Stomach (tissue), 9 donors: ENCODE results near the gene ATXN10. TPM values are rescaled to one million over a fixed set of nuclear protein-coding genes. Genes with fewer than 3 reads are reported as not detected.

ENCODE experiments used
- DNase-seq, 2 donors: peaks; one replicate each; pipeline versions ENCODE4 v3.0.0 to v3.0.0-alpha.2; 2013 to 2019
- H3K27ac ChIP-seq, 5 donors: fragments of 200-600 bp in 4 of 5; sonication (generic) in 4 of 5; one replicate each; pipeline ENCODE4 v1.5.1; 2013 to 2019; ENCODE audit warnings: mild to moderate bottlenecking in 1 of 5, moderate library complexity in 1 of 5
- H3K27me3 ChIP-seq, 3 donors: fragments of 200-600 bp; sonication (generic); one replicate each; pipeline ENCODE4 v1.5.1; 2017 to 2019; ENCODE audit warnings: mixed run types in 1 of 3
- H3K36me3 ChIP-seq, 4 donors: fragments of 200-600 bp; sonication (generic); 1 replicate in 3 of 4; 2 replicates in 1 of 4; pipeline ENCODE4 v1.5.1; 2016 to 2019
- H3K4me1 ChIP-seq, 4 donors: fragments of 200-600 bp; sonication (generic); one replicate each; pipeline ENCODE4 v1.5.1; 2016 to 2019
- H3K4me3 ChIP-seq, 4 donors: fragments of 200-600 bp; sonication (generic) in 3 of 4; one replicate each; pipeline ENCODE4 v1.5.1; 2016 to 2019; ENCODE audit warnings: mild to moderate bottlenecking in 1 of 4
- H3K9me3 ChIP-seq, 4 donors: fragments of 200-600 bp; sonication (generic); one replicate each; pipeline ENCODE4 v1.5.1; 2016 to 2019
- EP300 ChIP-seq: sonication (generic); formaldehyde crosslinking; IDR thresholded peaks from one replicate; pipeline ENCODE4 v1.6.1; 2017; ENCODE audit warnings: antibody characterized with exemption
- POLR2A ChIP-seq, 4 donors: fragments of 450-650 bp; IDR thresholded peaks; one replicate each; pipeline ENCODE4 v1.6.1; 2016; ENCODE audit warnings: antibody characterized with exemption in 4 of 4, control low read depth in 2 of 4, mild to moderate bottlenecking in 1 of 4, moderate library complexity in 1 of 4
- POLR2AphosphoS5 ChIP-seq, 3 donors: sonication (generic); formaldehyde crosslinking; IDR thresholded peaks; one replicate each; pipeline ENCODE4 v1.6.1; 2016; ENCODE audit warnings: antibody characterized with exemption in 3 of 3
- WGBS, 5 donors: extraction: QIAGEN DNeasy Blood & Tissue Kit in 3 of 5; methylation state at CpG; one replicate each; pipeline versions ENCODE4 v1.1.5 to v1.1.7; 2013 to 2018; 5-methylcytosine and 5-hydroxymethylcytosine counted together
- intact Hi-C: fragments of 100-400 bp; cut with DNase I; formaldehyde crosslinking; loops from one replicate; pipeline ENCODE4 v1.15.1; 2023; ENCODE audit warnings: low total_unique reads
- polyA plus RNA-seq, 3 donors: library from polyadenylated mRNA; stranded (reverse); fragments of 200-250 nt; gene quantifications; one replicate each; pipeline ENCODE4 v1.2.3, GENCODE V29; 2013
- total RNA-seq, 5 donors: library from RNA; depleted of rRNA; stranded (reverse); fragments of >200 nt; gene quantifications; one replicate each; pipeline versions ENCODE4 v1.1.0 to v1.2.3, GENCODE V29; 2014 to 2016
- TF ChIP-seq, protein P1 (sequence below), 7 experiments: fragments of 450-650 bp in 4 of 7; fragments of 200-600 bp in 3 of 7; sonication (generic) in 3 of 7; IDR thresholded peaks; one replicate each; pipeline ENCODE4 v1.5.1; 2016 to 2019; ENCODE audit warnings: antibody characterized with exemption in 7 of 7, control low read depth in 2 of 7, mild to moderate bottlenecking in 1 of 7
- donor health status: healthy with polysubstance abuse.
- donor health status: Bipolar disorder and iron deficiency.
- donor health status: healthy.

Gene ATXN10
- total and polyA plus RNA-seq, 8 donors = 36.5 to 171 (median 89.4) TPM

DNA sequence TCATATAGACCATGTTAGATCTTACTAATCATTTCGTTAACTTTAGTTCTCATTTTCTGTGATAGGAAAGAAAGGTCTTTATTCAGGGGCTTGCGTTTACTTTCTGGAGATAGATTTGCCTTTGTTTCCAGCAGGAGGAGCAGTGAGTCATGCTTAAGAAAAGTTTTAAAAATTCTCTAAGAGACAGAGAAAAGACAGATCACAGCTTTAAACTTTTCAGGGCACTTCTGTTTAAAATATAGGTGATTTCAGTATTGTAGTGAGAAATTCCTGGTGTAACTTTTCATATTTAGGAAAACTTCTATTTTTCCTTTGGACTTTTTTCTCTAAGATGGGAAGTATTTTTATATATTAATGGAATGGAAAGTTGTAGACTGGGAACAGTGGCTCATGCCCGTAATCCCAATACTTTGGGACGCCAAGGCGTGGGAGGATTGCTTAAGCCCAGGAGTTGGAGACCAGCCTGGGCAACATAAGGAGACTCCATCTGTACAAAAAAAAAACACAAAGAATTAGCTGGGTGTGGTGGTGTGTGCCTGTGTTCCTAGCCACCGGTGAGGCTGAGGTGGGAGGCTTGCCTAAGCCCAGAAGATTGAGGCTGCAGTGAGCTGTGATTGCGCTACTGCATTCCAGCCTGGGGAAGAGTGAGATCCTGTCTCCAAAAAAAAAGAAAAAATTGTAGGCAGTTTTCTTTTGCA lies 60.3 kb downstream of the ATXN10 start:
- Histone ChIP-seq H3K4me3 (no peak overlapping the region), H3K27ac (no peak overlapping the region)
- WGBS, 5 donors = 79 to 89% (median 87%) methylated on average over 7 of the region's 7 CpGs

DNA sequence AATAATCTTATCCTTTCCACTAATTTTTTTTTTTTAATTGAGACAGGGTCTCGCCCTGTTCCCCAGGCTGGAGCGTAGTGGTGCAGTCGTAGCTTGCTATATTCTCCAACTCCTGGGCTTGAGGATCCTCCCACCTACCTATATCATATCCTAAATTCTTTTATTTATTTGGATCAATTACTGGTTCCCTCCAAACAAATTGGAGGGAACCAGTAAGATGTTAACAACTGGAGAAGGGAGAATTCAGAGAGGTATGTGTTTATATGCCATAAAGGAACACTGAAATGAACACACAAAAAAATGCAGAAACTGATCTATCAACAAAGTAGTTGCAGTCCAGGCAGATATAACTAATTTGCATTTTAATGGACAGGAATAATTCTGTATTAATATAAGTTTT lies 63.6 kb downstream of the ATXN10 start:
- H3K36me3 ChIP-seq = peaks cover 14 to 61% (median 48%) of the 10 kb centered on the region in 4 donors
- no peaks in the 10 kb centered on the region for H3K9me3 ChIP-seq
- WGBS, 5 donors = 97 to 100% (median 99%) methylated on average over 3 of the region's 3 CpGs
- TF ChIP-seq POLR2A (IDR thresholded peaks at IDR 0.05) (no peak), EP300 (no peak), POLR2AphosphoS5 (IDR thresholded peaks at IDR 0.05) (no peak)
- TF ChIP-seq, protein P1, sequence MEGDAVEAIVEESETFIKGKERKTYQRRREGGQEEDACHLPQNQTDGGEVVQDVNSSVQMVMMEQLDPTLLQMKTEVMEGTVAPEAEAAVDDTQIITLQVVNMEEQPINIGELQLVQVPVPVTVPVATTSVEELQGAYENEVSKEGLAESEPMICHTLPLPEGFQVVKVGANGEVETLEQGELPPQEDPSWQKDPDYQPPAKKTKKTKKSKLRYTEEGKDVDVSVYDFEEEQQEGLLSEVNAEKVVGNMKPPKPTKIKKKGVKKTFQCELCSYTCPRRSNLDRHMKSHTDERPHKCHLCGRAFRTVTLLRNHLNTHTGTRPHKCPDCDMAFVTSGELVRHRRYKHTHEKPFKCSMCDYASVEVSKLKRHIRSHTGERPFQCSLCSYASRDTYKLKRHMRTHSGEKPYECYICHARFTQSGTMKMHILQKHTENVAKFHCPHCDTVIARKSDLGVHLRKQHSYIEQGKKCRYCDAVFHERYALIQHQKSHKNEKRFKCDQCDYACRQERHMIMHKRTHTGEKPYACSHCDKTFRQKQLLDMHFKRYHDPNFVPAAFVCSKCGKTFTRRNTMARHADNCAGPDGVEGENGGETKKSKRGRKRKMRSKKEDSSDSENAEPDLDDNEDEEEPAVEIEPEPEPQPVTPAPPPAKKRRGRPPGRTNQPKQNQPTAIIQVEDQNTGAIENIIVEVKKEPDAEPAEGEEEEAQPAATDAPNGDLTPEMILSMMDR (IDR thresholded peaks at IDR 0.05) = no peak
- no peak for DNase-seq
- peaks cover 0 to 14% (median 0%) of the 10 kb centered on the region in 4 donors for H3K4me1 ChIP-seq
- H3K27ac ChIP-seq = no peak overlapping the region
- no peaks in the 10 kb centered on the region for H3K27me3 ChIP-seq
- intact Hi-C loops = no loop called here
- H3K4me3 ChIP-seq = no peak overlapping the region

More for the DNA sequence above, 60.3 kb downstream of the ATXN10 start:
- intact Hi-C loops = no loop called here
- Histone ChIP-seq H3K9me3 (no peaks in the 10 kb centered on the region), H3K4me1 (peaks cover 0 to 14% (median 0%) of the 10 kb centered on the region in 4 donors), H3K27me3 (no peaks in the 10 kb centered on the region), H3K36me3 (peaks cover 15 to 51% (median 37%) of the 10 kb centered on the region in 4 donors)
- DNase-seq = peak in 1 of 2 donors; percentile 30
- TF ChIP-seq EP300 (no peak), POLR2A (IDR thresholded peaks at IDR 0.05) (no peak), POLR2AphosphoS5 (IDR thresholded peaks at IDR 0.05) (no peak)

DNA sequence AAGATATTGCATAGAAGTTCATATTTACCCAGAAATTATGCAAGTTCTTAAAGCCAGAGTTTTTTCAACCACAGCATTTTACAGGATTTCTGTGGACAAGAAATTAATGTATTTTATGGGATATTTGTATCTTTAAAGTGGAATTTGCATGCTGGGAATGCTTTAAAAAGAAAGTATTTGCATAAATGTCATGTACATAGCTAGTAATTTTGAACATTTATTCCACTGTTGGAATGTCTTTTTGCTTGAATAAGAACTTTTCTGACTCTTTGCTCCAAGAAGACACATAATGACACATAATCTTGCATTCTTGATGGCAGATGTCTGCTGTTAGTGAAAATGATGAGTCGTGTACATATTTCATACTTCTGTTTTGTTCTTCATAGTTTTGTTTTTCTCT lies 66.6 kb downstream of the ATXN10 start:
- Histone ChIP-seq H3K27ac (no peak overlapping the region), H3K36me3 (peaks cover 18 to 74% (median 62%) of the 10 kb centered on the region in 4 donors), H3K4me1 (peaks cover 7 to 17% (median 9%) of the 10 kb centered on the region in 4 donors), H3K9me3 (no peaks in the 10 kb centered on the region), H3K27me3 (no peaks in the 10 kb centered on the region), H3K4me3 (no peak overlapping the region)
- intact Hi-C loops = no loop called here
- WGBS, 5 donors = 93 to 100% (median 97%) methylated on average over 1 of the region's 1 CpG
- no peak for DNase-seq
- TF ChIP-seq, protein P1 (IDR thresholded peaks at IDR 0.05) = no peak
- TF ChIP-seq EP300 (no peak), POLR2AphosphoS5 (IDR thresholded peaks at IDR 0.05) (no peak), POLR2A (IDR thresholded peaks at IDR 0.05) (no peak)

DNA sequence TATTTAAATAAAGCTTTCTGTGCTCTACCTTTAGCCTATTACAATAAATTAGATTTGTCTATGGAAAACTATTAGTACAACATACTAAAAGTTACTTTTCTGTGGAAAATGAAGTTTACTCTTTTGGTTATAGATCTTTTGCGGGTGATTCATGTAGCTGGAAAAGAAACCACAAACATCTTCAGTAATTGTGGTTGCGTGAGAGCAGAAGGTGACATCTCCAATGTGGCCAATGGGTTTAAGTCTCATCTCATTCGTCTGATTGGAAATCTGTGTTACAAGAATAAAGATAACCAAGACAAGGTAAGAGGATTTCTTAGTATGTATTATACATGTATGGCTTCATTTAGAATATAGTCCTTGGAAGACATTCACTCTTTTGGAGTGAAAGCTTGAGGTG lies 68.6 kb downstream of the ATXN10 start:
- WGBS, 5 donors = 91 to 97% (median 96%) methylated on average over 3 of the region's 3 CpGs
- DNase-seq = no peak
- Histone ChIP-seq H3K4me1 (peaks cover 7 to 29% (median 18%) of the 10 kb centered on the region in 4 donors), H3K9me3 (no peaks in the 10 kb centered on the region), H3K4me3 (no peak overlapping the region), H3K27ac (no peak overlapping the region), H3K27me3 (no peaks in the 10 kb centered on the region), H3K36me3 (peaks cover 18 to 80% (median 70%) of the 10 kb centered on the region in 4 donors)
- intact Hi-C loops = no loop called here
- TF ChIP-seq POLR2AphosphoS5 (IDR thresholded peaks at IDR 0.05) (no peak), EP300 (no peak), POLR2A (IDR thresholded peaks at IDR 0.05) (no peak)
- TF ChIP-seq, protein P1 (IDR thresholded peaks at IDR 0.05) = no peak
